ENCODE measurements around the gene TRMT10C. TPM values are rescaled to one million over a fixed set of nuclear protein-coding genes. Genes with fewer than 3 reads are reported as not detected.

The TRMT10C gene
- total RNA-seq, 1 donor from 2014 or later: 26.8 TPM

DNA sequence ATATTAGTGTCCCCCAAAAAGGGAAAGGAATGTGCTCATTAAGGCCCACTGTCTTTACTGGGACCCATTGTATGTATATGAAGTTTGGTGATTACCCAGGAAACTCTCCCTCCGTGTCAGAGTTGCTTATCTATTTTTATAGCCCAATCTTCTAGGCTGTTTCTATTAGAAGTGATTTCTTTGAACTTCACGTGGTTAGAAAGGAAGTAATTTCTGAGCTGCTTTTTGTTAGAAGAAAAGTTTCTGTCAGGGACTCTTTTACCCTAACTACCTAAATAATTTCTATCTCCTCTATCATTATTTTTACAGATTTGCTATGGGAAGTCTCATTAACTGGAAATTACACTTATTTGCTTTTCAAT is 31.0 kb upstream of the TRMT10C start:
- Histone ChIP-seq H2AFZ (ENCODE audit: low read depth, low read length) (no peak overlapping the region), H3K4me3 (ENCODE audit: insufficient read depth, low read depth, low read length) (no peak overlapping the region), H3K4me2 (ENCODE audit: low read length) (no peak overlapping the region), H3K79me2 (ENCODE audit: insufficient read depth, low read length) (no peaks in the 10 kb centered on the region), H4K20me1 (ENCODE audit: insufficient read depth, low read length) (no peaks in the 10 kb centered on the region), H3K36me3 (ENCODE audit: insufficient read depth, low read length) (no peaks in the 10 kb centered on the region), H3K9me3 (ENCODE audit: insufficient read depth, low read depth, low read length) (no peaks in the 10 kb centered on the region), H3K4me1 (ENCODE audit: insufficient read depth, low read length) (no peaks in the 10 kb centered on the region), H3K27me3 (ENCODE audit: insufficient read depth, low read length) (peaks cover 5% of the 10 kb centered on the region), H3K27ac (ENCODE audit: low read depth, low read length) (no peak overlapping the region), H3K9ac (ENCODE audit: low read length) (no peak overlapping the region)
- no peak for DNase-seq (ENCODE audit: low read depth)
- Mint-ChIP-seq H3K4me1 (ENCODE audit: low read depth, unreplicated experiment) (peaks cover 16% of the 10 kb centered on the region), H3K36me3 (ENCODE audit: low read depth, unreplicated experiment) (no peaks in the 10 kb centered on the region), H3K27ac (ENCODE audit: unreplicated experiment) (no peak overlapping the region), H3K4me3 (ENCODE audit: unreplicated experiment) (no peak overlapping the region), H3K27me3 (ENCODE audit: low read depth, unreplicated experiment) (no peaks in the 10 kb centered on the region), H3K9me3 (ENCODE audit: unreplicated experiment) (no peaks in the 10 kb centered on the region)
- TF ChIP-seq EZH2 (IDR thresholded peaks at IDR 0.05; ENCODE audit: insufficient read depth, low read length) (no peak), CTCF (IDR thresholded peaks at IDR 0.05; ENCODE audit: insufficient read depth, low read depth, low read length) (no peak)
- no peak for FAIRE-seq

DNA sequence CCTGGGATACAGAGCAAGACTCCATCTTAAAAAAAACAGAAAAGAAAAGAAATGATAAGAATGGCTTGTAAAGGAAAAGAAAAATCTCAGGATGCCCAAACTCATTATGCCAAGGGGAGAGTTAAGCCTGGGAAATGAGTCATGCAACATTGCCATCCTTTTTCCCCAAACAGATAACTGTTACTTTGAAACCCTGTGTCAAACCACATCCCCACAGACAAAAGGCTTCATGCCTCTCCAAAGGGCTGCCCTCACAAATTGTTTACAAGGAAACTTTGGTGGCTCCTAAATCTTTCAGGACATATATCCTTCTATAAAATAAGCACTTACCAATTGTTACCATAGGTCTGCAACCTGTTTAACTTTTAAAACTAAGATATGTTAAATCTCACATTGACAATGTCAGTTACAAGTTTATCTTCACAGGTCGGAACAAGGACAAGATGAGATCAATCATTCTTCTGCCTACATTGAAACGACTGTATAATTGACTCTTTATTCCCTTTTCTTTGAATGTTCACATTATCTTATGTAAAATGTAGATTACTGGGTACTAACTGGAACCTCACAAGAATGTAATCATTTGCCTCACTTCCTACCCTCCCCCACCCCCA is 30.1 kb upstream of the TRMT10C start:
- peaks cover 16% of the 10 kb centered on the region for H3K4me1 Mint-ChIP-seq (ENCODE audit: low read depth, unreplicated experiment)
- H3K79me2 ChIP-seq (ENCODE audit: insufficient read depth, low read length): no peaks in the 10 kb centered on the region
- no peaks in the 10 kb centered on the region for H4K20me1 ChIP-seq (ENCODE audit: insufficient read depth, low read length)
- H3K27me3 Mint-ChIP-seq (ENCODE audit: low read depth, unreplicated experiment): peaks cover 1% of the 10 kb centered on the region
- TF ChIP-seq CTCF (IDR thresholded peaks at IDR 0.05; ENCODE audit: insufficient read depth, low read depth, low read length) (no peak), EZH2 (IDR thresholded peaks at IDR 0.05; ENCODE audit: insufficient read depth, low read length) (no peak)
- no peak overlapping the region for H3K4me3 ChIP-seq (ENCODE audit: insufficient read depth, low read depth, low read length)
- no peak overlapping the region for H3K27ac ChIP-seq (ENCODE audit: low read depth, low read length)
- no peak overlapping the region for H3K27ac Mint-ChIP-seq (ENCODE audit: unreplicated experiment)
- H2AFZ ChIP-seq (ENCODE audit: low read depth, low read length): no peak overlapping the region
- no peaks in the 10 kb centered on the region for H3K4me1 ChIP-seq (ENCODE audit: insufficient read depth, low read length)
- H3K36me3 Mint-ChIP-seq (ENCODE audit: low read depth, unreplicated experiment): no peaks in the 10 kb centered on the region
- FAIRE-seq (no peak), DNase-seq (ENCODE audit: low read depth) (no peak)
- H3K27me3 ChIP-seq (ENCODE audit: insufficient read depth, low read length): peaks cover 5% of the 10 kb centered on the region
- no peak overlapping the region for H3K4me2 ChIP-seq (ENCODE audit: low read length)
- no peaks in the 10 kb centered on the region for H3K9me3 Mint-ChIP-seq (ENCODE audit: unreplicated experiment)
- H3K36me3 ChIP-seq (ENCODE audit: insufficient read depth, low read length): no peaks in the 10 kb centered on the region
- H3K9ac ChIP-seq (ENCODE audit: low read length): no peak overlapping the region
- H3K9me3 ChIP-seq (ENCODE audit: insufficient read depth, low read depth, low read length): no peaks in the 10 kb centered on the region
- no peak overlapping the region for H3K4me3 Mint-ChIP-seq (ENCODE audit: unreplicated experiment)

DNA sequence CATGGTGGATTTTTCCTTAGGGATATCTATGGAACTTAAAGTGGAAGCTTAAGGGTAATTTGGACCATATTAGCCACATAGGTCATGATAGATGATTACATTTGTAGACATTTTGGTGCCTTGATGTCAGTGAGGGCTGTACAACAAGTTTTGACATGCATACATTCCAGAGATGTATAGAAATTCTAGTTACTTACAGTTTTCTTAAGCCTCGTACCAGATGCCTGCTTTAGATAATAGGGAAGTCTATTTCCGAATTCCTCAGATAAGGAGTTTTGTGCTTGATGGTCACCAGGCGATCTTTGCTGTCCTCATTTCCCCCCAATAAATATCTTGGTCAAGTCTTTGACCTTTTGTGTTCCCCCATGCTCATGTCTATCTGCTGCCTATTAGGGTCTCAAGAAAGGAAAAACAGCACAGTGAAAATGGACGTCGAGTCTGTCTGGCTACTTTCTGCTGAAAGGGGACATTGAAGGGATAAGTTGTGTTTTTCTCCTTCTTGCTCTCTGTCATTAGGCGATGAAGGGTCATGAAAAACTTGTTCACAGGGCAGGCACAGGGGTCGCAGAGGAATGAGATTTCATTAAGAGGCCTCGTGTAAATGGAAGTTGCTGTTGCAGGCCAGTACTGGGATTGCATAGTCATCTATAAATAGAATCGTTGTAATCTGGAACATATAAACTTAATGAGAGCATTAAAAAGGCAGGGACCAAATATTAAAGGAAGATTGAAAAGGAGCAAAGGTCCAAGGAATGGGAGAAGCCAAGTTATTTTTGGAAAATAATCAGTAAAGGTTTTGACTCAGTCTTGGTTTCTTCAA is 28.7 kb upstream of the TRMT10C start:
- FAIRE-seq: no peak
- H4K20me1 ChIP-seq (ENCODE audit: insufficient read depth, low read length): no peaks in the 10 kb centered on the region
- H3K4me3 Mint-ChIP-seq (ENCODE audit: unreplicated experiment): no peak overlapping the region
- H3K4me3 ChIP-seq (ENCODE audit: insufficient read depth, low read depth, low read length): no peak overlapping the region
- H3K27ac Mint-ChIP-seq (ENCODE audit: unreplicated experiment): no peak overlapping the region
- H3K27me3 ChIP-seq (ENCODE audit: insufficient read depth, low read length): peaks cover 5% of the 10 kb centered on the region
- TF ChIP-seq CTCF (IDR thresholded peaks at IDR 0.05; ENCODE audit: insufficient read depth, low read depth, low read length) (no peak), EZH2 (IDR thresholded peaks at IDR 0.05; ENCODE audit: insufficient read depth, low read length) (no peak)
- H3K9me3 Mint-ChIP-seq (ENCODE audit: unreplicated experiment): no peaks in the 10 kb centered on the region
- DNase-seq (ENCODE audit: low read depth): no peak
- no peak overlapping the region for H3K4me2 ChIP-seq (ENCODE audit: low read length)
- no peaks in the 10 kb centered on the region for H3K36me3 ChIP-seq (ENCODE audit: insufficient read depth, low read length)
- no peak overlapping the region for H3K27ac ChIP-seq (ENCODE audit: low read depth, low read length)
- no peaks in the 10 kb centered on the region for H3K79me2 ChIP-seq (ENCODE audit: insufficient read depth, low read length)
- H3K27me3 Mint-ChIP-seq (ENCODE audit: low read depth, unreplicated experiment): peaks cover 2% of the 10 kb centered on the region
- no peaks in the 10 kb centered on the region for H3K4me1 ChIP-seq (ENCODE audit: insufficient read depth, low read length)
- no peak overlapping the region for H2AFZ ChIP-seq (ENCODE audit: low read depth, low read length)
- no peak overlapping the region for H3K9ac ChIP-seq (ENCODE audit: low read length)
- H3K9me3 ChIP-seq (ENCODE audit: insufficient read depth, low read depth, low read length): no peaks in the 10 kb centered on the region
- no peaks in the 10 kb centered on the region for H3K36me3 Mint-ChIP-seq (ENCODE audit: low read depth, unreplicated experiment)
- H3K4me1 Mint-ChIP-seq (ENCODE audit: low read depth, unreplicated experiment): peaks cover 16% of the 10 kb centered on the region
